ENCODE data around the gene HAT1.
"Not testable (repeated sequence)": the region's sequence is repeated elsewhere in the genome, so short reads cannot be mapped to it uniquely, and the experiment has no call there.

Gene HAT1

DNA sequence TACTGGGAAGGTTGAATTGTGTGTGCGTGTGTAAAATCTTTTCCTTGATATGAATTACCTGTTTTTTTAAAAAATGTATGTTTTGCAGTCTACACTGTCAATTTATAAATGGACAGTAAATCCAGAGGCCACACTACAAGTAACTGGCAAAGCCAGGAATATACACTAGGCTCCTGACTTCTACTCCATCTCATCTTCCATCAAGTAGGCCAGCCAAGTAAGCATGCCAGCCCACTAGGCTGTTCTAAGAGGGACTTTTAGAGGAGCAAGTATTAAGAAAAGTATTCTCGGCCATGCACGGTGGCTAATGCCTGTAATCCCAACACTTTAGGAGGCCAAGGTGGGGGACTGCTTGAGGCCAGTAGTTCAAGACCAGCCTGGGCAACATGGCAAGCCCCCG is 64.5 kb downstream of the HAT1 start:
- H3K4me3 ChIP-seq (replicated peaks; ENCODE audit: low read depth, low read length), result no peak overlapping the region
- TF ChIP-seq, protein P1, sequence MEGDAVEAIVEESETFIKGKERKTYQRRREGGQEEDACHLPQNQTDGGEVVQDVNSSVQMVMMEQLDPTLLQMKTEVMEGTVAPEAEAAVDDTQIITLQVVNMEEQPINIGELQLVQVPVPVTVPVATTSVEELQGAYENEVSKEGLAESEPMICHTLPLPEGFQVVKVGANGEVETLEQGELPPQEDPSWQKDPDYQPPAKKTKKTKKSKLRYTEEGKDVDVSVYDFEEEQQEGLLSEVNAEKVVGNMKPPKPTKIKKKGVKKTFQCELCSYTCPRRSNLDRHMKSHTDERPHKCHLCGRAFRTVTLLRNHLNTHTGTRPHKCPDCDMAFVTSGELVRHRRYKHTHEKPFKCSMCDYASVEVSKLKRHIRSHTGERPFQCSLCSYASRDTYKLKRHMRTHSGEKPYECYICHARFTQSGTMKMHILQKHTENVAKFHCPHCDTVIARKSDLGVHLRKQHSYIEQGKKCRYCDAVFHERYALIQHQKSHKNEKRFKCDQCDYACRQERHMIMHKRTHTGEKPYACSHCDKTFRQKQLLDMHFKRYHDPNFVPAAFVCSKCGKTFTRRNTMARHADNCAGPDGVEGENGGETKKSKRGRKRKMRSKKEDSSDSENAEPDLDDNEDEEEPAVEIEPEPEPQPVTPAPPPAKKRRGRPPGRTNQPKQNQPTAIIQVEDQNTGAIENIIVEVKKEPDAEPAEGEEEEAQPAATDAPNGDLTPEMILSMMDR (IDR thresholded peaks at IDR 0.05; ENCODE audit: low read length, missing control alignments), result no peak
- DNase-seq (ENCODE audit: low read depth), result no peak

DNA sequence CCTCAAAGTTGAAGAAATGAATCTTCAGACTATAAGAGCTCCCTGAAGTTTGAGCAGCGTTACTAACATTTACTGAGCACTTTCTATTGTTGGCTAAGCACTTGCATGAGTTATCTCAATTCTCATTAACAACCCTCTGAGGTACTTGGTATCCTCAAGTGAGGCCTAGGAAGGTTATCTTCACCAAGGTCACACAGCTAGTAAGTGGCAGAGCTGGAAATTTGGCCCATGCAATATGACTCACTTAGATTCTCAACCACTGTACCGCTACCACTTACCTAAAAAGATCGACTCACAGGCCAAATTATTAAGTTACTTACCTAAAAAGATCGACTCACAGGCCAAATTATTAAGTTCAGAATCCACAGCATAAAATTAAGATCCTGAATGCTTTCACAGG is 68.8 kb downstream of the HAT1 start:
- no peak overlapping the region for H3K4me3 ChIP-seq (replicated peaks; ENCODE audit: low read depth, low read length)
- DNase-seq (ENCODE audit: low read depth), result no peak
- TF ChIP-seq, protein P1 (IDR thresholded peaks at IDR 0.05; ENCODE audit: low read length, missing control alignments), result no peak

DNA sequence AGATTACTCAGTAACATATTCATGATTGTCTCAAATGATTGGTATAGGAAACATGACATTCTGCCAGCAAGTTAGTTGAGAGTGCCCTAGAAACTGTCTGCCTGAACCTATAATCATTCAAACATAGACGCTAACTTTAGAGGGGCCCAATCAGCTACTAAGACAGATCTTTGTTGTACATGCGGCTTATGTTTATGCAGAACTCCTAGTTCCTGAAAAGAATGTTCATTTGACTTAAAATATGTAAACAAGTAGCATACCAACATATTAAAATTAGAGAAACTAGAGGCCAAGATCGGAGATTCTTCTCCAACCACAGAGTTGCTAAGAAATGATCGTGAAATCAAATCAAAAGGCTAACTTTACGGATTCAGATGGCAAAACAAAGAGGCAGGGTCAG is 73.3 kb downstream of the HAT1 start:
- H3K4me3 ChIP-seq (replicated peaks; ENCODE audit: low read depth, low read length), result no peak overlapping the region
- TF ChIP-seq, protein P1 (IDR thresholded peaks at IDR 0.05; ENCODE audit: low read length, missing control alignments), result no peak
- no peak for DNase-seq (ENCODE audit: low read depth)

DNA sequence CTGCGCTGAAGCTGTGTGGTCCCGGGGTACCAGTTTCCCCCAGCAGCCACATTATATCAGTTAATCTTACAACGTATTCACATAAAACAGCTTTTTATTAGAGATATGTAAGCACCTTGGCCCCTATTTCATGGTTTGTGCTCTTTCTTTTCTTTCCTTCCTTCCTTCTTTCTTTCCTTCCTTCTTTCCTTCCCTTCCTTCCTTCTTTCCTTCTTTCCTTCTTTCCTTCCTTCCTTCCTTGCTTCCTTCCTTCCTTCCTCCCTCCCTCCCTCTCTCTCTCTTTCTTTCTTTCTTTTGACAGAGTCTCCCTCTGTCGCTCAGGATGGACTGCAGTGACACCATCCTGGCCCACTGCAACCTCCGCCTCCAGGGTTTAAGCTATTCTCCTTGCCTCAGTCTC is 73.8 kb downstream of the HAT1 start:
- H3K4me3 ChIP-seq (replicated peaks; ENCODE audit: low read depth, low read length), result no peak overlapping the region
- DNase-seq (ENCODE audit: low read depth), result no peak
- TF ChIP-seq, protein P1 (IDR thresholded peaks at IDR 0.05; ENCODE audit: low read length, missing control alignments), result no peak

DNA sequence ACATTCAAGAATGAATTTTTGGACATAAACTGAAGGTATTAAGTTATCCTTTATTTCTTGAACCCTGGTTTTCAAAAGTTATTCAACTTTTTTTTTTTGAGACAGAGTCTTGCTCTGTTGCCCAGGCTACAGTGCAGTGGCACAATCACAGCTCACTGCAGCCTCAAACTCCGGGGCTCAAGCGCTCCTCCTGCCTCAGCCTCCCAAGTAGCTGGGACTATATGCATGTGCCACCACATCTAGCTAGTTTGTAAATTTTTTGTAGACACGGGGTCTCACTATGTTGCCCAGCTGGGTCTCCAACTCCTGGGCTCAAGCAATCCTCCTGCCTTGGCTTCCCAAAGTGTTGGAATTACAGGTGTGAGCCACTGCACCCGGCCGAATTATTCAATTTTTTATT is 74.8 kb downstream of the HAT1 start:
- not testable (repeated sequence) for H3K4me3 ChIP-seq (replicated peaks; ENCODE audit: low read depth, low read length); DNase-seq (ENCODE audit: low read depth)

DNA sequence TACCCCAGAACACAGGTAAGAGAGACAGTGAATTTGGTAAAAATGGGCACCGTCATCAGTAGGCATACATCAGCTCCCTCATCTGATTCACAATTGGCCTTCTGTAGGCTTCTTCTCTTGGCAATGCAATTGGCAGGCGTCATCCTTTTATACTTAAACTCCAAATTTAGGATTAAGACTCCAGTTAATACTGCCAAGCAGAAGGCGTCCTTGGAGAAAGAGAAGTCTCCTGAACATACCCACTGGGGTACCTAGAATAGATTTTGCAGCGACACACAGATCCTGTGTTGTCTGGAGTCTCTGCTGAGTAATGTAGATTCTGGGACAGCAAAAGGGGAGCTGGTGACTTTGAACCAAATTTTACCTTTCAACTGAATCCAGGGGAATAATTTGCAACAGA is 76.9 kb downstream of the HAT1 start:
- H3K4me3 ChIP-seq (replicated peaks; ENCODE audit: low read depth, low read length), result peak overlapping the region; percentile 98
- DNase-seq (ENCODE audit: low read depth), result no peak
- TF ChIP-seq, protein P1 (IDR thresholded peaks at IDR 0.05; ENCODE audit: low read length, missing control alignments), result no peak

DNA sequence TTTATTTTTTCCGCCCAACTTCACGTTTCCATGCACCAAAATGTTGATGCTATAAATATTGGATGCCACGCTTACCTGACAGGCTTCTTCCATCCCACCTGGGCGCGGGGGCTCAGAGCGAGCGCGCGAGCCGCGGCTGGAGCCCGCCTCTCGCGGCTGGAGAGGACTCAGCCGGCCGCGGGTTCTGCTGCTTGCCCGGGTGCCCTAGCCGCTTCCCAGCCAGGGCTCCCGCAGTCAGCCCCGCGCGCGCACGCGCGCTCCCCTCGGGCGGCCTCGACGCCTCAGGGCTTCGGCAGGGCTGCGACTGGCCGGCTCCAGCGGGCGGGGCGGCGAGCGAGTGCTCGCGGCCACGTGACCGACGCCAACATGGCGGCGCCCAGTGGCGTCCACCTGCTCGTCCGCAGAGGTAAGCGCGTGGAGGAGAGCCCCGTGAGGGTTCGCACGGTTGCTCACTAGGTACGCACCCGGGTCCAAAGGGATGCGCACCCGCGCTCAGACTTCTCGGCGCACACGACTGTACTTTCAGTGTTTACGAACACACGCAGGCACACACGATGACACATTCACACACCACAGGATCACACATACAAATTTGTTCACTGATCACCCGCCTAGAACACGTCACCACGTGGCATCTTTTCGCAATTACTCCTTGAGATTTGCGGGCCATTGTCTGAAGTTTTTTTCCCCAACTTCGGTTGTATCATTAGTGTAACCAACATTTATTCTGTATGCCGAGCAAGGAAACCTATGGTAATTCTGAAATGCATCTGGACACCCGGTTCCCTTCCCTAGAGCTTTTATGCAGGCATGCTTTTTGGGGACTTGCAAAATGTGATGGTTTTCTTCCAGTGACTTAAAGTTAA is 77.6 kb downstream of the HAT1 start, which contains the start of gene METAP1D:
Gene METAP1D, plus strand, starts transcription at position 350 of the 866 bp plus-strand sequence. Its CDS starts 17 bp downstream, at position 367.
- TF ChIP-seq, protein P1 (IDR thresholded peaks at IDR 0.05; ENCODE audit: low read length, missing control alignments), result no peak
- H3K4me3 ChIP-seq (replicated peaks; ENCODE audit: low read depth, low read length), result peak within 1 kb of the TSS; percentile 98
- peak; percentile 91 for DNase-seq (ENCODE audit: low read depth)
